ENCODE data around the gene HLA-G.

The HLA-G gene

DNA sequence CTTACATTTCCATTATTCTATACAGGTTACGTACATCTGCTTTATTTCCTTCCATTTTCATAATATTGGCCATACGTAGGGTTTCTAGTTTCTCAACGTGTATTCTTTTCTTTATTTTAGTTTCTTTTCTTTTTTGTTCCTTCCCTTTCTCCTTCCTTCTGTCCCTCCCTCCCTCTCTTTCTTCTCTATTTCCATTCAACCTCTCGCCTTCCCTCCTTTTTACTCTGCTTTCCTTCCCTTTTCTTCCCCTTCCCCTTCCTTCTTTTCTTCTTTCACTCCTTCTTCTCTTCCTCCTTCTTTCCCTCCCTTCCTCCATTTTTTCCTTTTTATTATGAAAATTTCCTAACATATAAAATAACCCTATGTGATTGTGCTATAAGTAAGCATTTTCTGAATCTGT lies 8.7 kb upstream of the HLA-G start:
- no peak for DNase-seq (ENCODE audit: low read depth)

DNA sequence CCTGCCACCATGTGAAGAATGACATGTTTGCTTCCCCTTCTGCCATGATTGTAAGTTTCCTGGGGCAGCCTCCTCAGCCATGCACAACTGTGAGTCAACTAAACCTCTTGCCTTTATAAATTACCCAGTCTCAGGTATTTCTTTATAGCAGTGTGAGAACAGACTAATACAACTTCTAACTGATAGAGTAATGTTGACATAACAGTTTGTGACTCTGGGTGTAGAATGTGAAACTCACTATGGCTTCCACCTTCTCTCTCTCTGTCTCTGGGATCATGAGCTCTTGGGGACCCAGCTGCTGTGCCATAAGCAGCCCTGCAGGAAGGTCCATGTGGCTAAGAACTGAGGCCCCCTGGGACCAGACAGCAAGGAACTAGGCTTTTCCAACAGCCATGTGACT lies 3.5 kb upstream of the HLA-G start:
- no peak for DNase-seq (ENCODE audit: low read depth)

GRCh38 chr6:29825848-29826247 lies 1.8 kb upstream of the HLA-G start:
- DNase-seq (ENCODE audit: low read depth): no peak

DNA sequence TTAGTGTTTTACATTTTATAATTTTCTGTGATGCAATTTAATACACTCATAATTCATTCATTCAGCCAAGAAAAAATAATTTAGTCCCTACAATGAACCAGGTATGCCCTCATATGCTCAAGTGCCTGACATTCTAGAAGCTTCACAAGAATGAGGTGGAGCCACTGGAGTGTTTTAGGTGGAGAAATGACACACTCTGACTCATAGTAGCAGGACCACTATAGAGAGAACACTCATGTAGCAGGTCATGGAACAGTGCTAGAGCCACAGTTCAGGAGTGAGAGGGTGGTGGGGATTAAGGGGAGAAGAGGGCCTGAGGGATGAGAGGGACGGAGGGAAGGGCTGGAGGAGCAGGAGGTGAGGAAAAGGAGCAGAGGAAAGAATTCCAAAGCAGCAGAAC lies 1.4 kb upstream of the HLA-G start:
- DNase-seq (ENCODE audit: low read depth): no peak

- no peak for DNase-seq (ENCODE audit: low read depth)
Observed at GRCh38 chr6:29828471-29828797, 809 bp downstream of the HLA-G start.

- no peak for DNase-seq (ENCODE audit: low read depth)
Observed at GRCh38 chr6:29829766-29830165, 2.1 kb downstream of the HLA-G start.

DNA sequence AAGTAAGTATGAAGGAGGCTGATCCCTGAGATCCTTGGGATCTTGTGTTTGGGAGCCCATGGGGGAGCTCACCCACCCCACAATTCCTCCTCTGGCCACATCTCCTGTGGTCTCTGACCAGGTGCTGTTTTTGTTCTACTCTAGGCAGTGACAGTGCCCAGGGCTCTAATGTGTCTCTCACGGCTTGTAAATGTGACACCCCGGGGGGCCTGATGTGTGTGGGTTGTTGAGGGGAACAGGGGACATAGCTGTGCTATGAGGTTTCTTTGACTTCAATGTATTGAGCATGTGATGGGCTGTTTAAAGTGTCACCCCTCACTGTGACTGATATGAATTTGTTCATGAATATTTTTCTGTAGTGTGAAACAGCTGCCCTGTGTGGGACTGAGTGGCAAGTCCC lies 2.8 kb downstream of the HLA-G start:
- DNase-seq (ENCODE audit: low read depth): no peak

DNA sequence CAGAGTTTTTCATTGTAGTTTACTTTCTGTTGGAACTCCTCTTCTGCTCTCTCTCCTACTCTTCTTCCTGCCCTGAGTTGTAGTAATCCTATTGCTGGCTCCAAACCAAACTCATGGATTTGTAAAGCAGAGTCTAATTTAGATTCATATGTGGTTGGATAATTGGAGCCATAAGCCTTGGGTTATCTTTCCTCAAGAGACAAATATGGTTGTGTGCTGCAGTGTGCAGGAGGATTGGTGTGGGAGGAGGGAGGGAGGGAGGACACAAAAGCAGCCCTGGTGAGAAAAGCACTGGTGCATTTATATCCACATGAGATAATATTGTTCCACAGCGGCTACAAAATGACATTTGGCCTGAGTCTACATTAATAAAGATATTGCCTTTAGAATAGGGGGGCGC lies 4.2 kb downstream of the HLA-G start:
- no peak for DNase-seq (ENCODE audit: low read depth)

GRCh38 chr6:29834564-29835436 lies 7.2 kb downstream of the HLA-G start:
- peak; percentile 19 for DNase-seq (ENCODE audit: low read depth)

DNA sequence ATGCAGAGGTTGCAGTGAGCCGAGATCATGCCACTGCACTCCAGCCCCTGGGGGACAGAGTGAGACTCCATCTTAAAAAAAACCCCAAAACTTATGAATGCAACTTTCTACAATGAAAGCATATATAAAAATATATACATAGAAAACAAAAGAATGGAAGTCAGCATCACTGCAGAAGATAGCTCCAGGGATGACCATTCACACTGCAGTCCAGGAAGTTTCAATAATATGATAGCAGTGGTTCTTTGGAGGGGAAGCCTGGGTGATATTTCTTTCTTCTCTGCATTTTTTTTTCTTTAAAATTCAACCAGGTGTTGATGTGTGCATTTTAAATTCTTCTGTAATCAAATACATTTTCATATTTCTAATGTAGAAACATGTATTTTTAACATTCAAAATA lies 12.3 kb downstream of the HLA-G start:
- DNase-seq (ENCODE audit: low read depth): no peak

- no peak for DNase-seq (ENCODE audit: low read depth)
Observed at GRCh38 chr6:29841030-29841429, 13.4 kb downstream of the HLA-G start.

DNA sequence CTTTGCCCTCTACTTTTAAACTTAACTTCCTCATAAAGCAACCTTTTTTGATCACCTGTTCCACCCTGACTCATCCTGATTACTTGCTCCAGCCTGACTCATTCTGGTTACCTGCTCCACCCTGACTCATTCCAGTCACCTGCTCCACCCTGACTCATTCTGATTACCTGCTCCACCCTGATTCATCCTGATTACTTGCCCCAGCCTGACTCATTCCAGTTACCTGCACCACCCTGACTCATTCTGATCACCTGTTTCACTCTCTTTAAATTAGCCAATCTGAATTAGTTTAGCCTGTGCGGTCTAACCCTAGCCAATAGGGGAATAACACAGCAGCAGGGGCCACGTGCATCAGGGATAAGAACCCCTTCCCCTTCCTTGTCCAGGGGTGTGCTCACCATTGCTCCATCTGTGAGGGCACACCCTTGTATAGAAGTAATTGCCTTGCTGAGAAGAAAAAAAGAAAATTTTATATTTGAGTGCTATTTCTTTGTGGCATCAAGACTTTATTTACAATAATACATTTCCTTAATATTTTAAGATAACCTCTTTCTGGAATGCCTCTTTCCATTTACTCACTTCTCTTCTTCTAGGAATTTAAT lies 17.9 kb downstream of the HLA-G start:
- peak; percentile 60 for DNase-seq (ENCODE audit: low read depth)

DNA sequence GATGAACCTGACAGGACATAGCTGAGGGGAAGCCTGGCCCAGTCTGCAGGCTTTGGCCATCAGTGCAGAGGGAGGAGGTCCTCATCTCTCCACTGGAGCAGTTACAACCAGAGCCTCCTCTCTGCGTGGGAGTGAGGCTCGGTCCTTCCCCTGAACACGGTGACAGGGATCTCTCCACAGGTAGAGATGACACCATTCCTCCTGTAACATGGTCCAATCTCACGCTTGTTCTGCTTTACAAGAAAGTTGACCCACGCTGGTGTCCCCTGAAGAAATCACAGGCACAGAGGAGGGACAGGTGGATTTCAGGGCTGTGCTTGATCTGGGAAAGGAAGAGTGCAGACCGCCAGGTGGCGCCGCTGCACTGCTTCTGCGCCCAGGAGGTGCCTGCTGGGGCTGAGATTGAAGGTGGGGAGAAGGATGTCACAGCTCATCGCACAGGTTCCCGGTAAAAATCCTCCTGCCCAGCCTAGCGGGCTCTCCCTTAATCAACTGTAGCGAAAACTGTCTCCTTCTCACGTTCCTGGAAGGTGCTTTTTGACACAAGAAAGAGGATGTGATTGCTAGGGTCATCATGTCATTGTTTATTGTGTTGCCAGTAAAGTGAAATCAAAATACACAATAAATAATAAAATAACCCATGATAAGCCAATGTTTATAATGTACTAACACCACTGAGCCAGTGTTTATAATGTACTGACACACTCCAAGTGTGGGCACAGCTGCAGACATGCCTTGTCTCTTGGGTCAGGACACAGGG lies 20.4 kb downstream of the HLA-G start:
- DNase-seq (ENCODE audit: low read depth): peak; percentile 79

GRCh38 chr6:29850011-29850553 lies 22.5 kb downstream of the HLA-G start:
- no peak for DNase-seq (ENCODE audit: low read depth)

- no peak for DNase-seq (ENCODE audit: low read depth)
Observed at GRCh38 chr6:29851190-29851589, 23.6 kb downstream of the HLA-G start.

GRCh38 chr6:29853245-29853644 lies 25.6 kb downstream of the HLA-G start:
- DNase-seq (ENCODE audit: low read depth): no peak

DNA sequence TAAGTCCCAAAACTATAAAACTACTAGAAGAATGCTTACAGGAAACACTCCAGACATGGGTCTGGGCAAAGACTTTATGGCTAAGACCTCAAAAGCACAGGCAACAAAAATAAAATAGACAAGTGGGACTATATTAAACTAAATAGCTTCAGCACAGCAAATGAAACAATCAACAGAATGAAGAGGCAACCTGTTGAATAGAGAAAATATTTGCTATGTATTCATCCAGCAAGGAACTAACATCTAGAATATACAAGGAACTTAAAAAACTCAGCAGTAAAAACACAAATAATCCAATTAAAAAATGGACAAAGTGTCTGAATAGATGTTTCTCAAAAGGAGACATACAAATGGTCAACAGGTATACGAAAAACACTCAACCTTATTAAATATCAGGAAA lies 30.4 kb downstream of the HLA-G start:
- no peak for DNase-seq (ENCODE audit: low read depth)

- no peak for DNase-seq (ENCODE audit: low read depth)
Observed at GRCh38 chr6:29861521-29862255, 34.1 kb downstream of the HLA-G start.

DNA sequence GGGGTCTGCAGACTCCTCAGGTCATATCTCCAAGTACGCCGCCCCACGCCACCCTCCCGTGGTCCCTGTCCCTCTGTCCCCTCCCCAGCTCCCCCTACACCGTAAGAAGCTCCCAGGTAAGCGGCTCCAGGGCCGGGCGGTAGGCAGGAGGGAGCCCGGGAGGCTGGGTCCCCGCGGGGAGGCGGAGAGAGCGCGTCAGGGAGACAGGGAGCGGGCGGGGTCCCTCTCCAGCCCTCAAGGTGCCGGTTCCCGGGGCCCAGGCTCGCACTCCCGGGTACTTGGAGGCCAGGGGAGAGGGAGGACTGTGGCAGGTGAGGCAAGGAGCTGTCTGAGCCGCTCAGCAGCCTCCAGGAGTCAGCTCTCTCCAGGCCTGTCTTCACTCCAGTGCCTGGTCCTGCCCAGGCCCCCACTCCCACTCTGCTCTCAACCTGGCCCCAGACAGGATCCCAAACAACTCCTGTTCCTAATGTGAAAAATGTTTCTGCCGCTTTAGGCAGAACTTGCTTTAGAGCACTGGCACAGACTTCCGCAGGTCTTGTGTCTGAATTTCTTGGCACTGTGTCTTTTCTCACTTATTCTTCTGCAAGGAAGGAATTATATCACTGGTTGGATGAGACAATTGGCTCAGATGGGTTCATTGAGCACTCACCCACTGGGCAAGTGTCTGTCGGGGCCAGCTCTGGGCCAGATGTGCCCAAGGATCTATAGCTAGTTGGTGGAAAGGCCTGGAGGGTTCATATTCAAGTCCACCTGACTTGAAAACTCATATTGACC lies 36.6 kb downstream of the HLA-G start:
- DNase-seq (ENCODE audit: low read depth): no peak

DNA sequence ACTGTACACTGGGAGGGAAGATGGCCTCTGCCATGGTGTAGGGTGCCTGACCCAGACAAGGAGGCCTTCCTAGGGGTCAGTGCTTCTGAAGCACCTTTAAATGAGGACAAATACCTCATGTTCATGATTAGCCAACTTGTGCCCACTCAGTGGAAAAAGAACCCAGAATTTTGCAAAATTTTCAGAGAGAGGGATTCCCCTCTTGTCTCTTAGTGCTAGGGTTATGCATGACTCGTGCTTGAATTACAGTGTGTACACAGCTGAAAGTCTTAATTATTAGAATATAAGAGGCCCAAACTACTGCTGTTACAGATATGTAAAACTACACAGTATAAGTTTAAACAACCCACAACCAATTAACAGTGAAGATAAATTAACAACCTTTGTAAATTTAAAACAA lies 38.0 kb downstream of the HLA-G start:
- no peak for DNase-seq (ENCODE audit: low read depth)

DNA sequence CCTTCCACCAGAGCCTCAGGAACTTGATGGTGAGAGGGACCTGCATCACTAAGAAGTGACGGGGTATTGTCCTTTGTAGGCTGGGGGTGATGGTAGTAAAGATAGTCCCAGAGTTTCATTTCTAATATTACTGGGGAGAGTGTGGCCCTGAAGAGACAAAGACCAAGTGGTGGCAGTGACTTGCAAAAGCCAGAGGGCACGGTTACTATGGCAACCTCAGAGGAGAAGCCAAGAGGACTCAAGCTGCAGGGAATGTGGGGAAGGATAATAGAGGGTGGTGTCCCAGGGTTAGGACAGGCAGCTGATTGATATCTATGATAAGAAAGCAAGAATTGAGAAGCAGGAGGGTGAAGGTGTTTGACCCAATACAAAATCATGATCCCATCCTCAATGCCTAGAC lies 42.5 kb downstream of the HLA-G start:
- no peak for DNase-seq (ENCODE audit: low read depth)
